Testis (tissue), 2 donors: ENCODE measurements around the gene E2F6.

Experiments used
- CTCF ChIP-seq, 3 experiments: fragments of 450-650 bp in 2 of 3; fragments of 200-600 bp in 1 of 3; sonication (generic) in 1 of 3; IDR thresholded peaks; one replicate each; pipeline ENCODE4 v1.5.1; 2016 to 2019; ENCODE audit warnings: antibody characterized with exemption in 3 of 3, mild to moderate bottlenecking in 2 of 3, moderate library complexity in 1 of 3
- POLR2A ChIP-seq: fragments of 450-650 bp; IDR thresholded peaks from one replicate; pipeline ENCODE4 v1.6.1; 2017; ENCODE audit warnings: antibody characterized with exemption, mild to moderate bottlenecking, moderate library complexity

GRCh38 chr2:11437602-11438001 is 28.4 kb downstream of the E2F6 start:
- no peak for TF ChIP-seq CTCF (IDR thresholded peaks at IDR 0.05)
- TF ChIP-seq POLR2A, result no peak
